ENCODE results near the gene AQP12B.
"Not testable (repeated sequence)": the region's sequence is repeated elsewhere in the genome, so short reads cannot be mapped to it uniquely, and the experiment has no call there.

AQP12B gene

GRCh38 chr2:240703417-240704341 is 21.0 kb upstream of the AQP12B start:
- FAIRE-seq (no peak), DNase-seq (ENCODE audit: insufficient read length, low spot score) (no peak)
- TF ChIP-seq TAF1 (IDR thresholded peaks at IDR 0.05; ENCODE audit: low read depth, low read length) (no peak), POLR2AphosphoS5 (IDR thresholded peaks at IDR 0.05; ENCODE audit: low read depth, low read length) (no peak), POU2F2 (IDR thresholded peaks at IDR 0.05; ENCODE audit: low read depth, low read length) (no peak), PAX5 (IDR thresholded peaks at IDR 0.05; ENCODE audit: insufficient read depth, low read length, severe bottlenecking) (no peak), SPI1 (IDR thresholded peaks at IDR 0.05; ENCODE audit: low read depth, low read length) (no peak), POLR2A (IDR thresholded peaks at IDR 0.05; ENCODE audit: low read depth, low read length) (no peak)

GRCh38 chr2:240702640-240703011 is 19.9 kb upstream of the AQP12B start:
- no peak for FAIRE-seq
- TF ChIP-seq POLR2A (IDR thresholded peaks at IDR 0.05; ENCODE audit: low read depth, low read length): no peak
- no peak for TF ChIP-seq SPI1 (IDR thresholded peaks at IDR 0.05; ENCODE audit: low read depth, low read length)
- TF ChIP-seq TAF1 (IDR thresholded peaks at IDR 0.05; ENCODE audit: low read depth, low read length): no peak
- no peak for TF ChIP-seq POU2F2 (IDR thresholded peaks at IDR 0.05; ENCODE audit: low read depth, low read length)
- no peak for TF ChIP-seq PAX5 (IDR thresholded peaks at IDR 0.05; ENCODE audit: insufficient read depth, low read length, severe bottlenecking)
- no peak for TF ChIP-seq POLR2AphosphoS5 (IDR thresholded peaks at IDR 0.05; ENCODE audit: low read depth, low read length)

GRCh38 chr2:240701736-240702639 is 19.3 kb upstream of the AQP12B start:
- TF ChIP-seq PAX5 (IDR thresholded peaks at IDR 0.05; ENCODE audit: insufficient read depth, low read length, severe bottlenecking) (no peak), POLR2AphosphoS5 (IDR thresholded peaks at IDR 0.05; ENCODE audit: low read depth, low read length) (no peak), TAF1 (IDR thresholded peaks at IDR 0.05; ENCODE audit: low read depth, low read length) (no peak), POLR2A (IDR thresholded peaks at IDR 0.05; ENCODE audit: low read depth, low read length) (no peak), SPI1 (IDR thresholded peaks at IDR 0.05; ENCODE audit: low read depth, low read length) (no peak), POU2F2 (IDR thresholded peaks at IDR 0.05; ENCODE audit: low read depth, low read length) (no peak)
- FAIRE-seq (no peak), DNase-seq (ENCODE audit: insufficient read length, low spot score) (no peak)

More at GRCh38 chr2:240702640-240703011, 19.9 kb upstream of the AQP12B start:
- no peak for DNase-seq (ENCODE audit: insufficient read length, low spot score)

- FAIRE-seq (no peak), DNase-seq (ENCODE audit: insufficient read length, low spot score) (no peak)
- no peak for TF ChIP-seq POU2F2 (IDR thresholded peaks at IDR 0.05; ENCODE audit: low read depth, low read length)
- no peak for TF ChIP-seq POLR2A (IDR thresholded peaks at IDR 0.05; ENCODE audit: low read depth, low read length)
- TF ChIP-seq PAX5 (IDR thresholded peaks at IDR 0.05; ENCODE audit: insufficient read depth, low read length, severe bottlenecking): no peak
- TF ChIP-seq TAF1 (IDR thresholded peaks at IDR 0.05; ENCODE audit: low read depth, low read length): no peak
- TF ChIP-seq SPI1 (IDR thresholded peaks at IDR 0.05; ENCODE audit: low read depth, low read length): no peak
- TF ChIP-seq POLR2AphosphoS5 (IDR thresholded peaks at IDR 0.05; ENCODE audit: low read depth, low read length): no peak
These were observed 18.5 kb upstream of the AQP12B start for GRCh38 chr2:240701091-240701735.

GRCh38 chr2:240700616-240701015 is 17.9 kb upstream of the AQP12B start:
- FAIRE-seq; DNase-seq (ENCODE audit: insufficient read length, low spot score): not testable (repeated sequence)

- DNase-seq (ENCODE audit: insufficient read length, low spot score); FAIRE-seq: not testable (repeated sequence)
These were observed 17.1 kb upstream of the AQP12B start for GRCh38 chr2:240699835-240700234.

GRCh38 chr2:240698852-240699561 is 16.3 kb upstream of the AQP12B start:
- not testable (repeated sequence) for DNase-seq (ENCODE audit: insufficient read length, low spot score)
- FAIRE-seq: peak; percentile 74

- DNase-seq (ENCODE audit: insufficient read length, low spot score): not testable (repeated sequence)
- FAIRE-seq: peak; percentile 67
These were observed 13.8 kb upstream of the AQP12B start for GRCh38 chr2:240696469-240696868.

GRCh38 chr2:240695593-240695992 is 12.9 kb upstream of the AQP12B start:
- not testable (repeated sequence) for DNase-seq (ENCODE audit: insufficient read length, low spot score); FAIRE-seq

- not testable (repeated sequence) for FAIRE-seq
These were observed 11.6 kb upstream of the AQP12B start for GRCh38 chr2:240694304-240694703.

GRCh38 chr2:240692583-240693561 is 10.2 kb upstream of the AQP12B start:
- FAIRE-seq: peak; percentile 52
- not testable (repeated sequence) for DNase-seq (ENCODE audit: insufficient read length, low spot score)

More at GRCh38 chr2:240694304-240694703, 11.6 kb upstream of the AQP12B start:
- DNase-seq (ENCODE audit: insufficient read length, low spot score): not testable (repeated sequence)

- DNase-seq (ENCODE audit: insufficient read length, low spot score); FAIRE-seq: not testable (repeated sequence)
These were observed 9.1 kb upstream of the AQP12B start, which contains the start of gene AQP12A for GRCh38 chr2:240691631-240692420. Gene AQP12A (plus strand): TSS chr2:240691866. CDS start chr2:240691914, 48 bp downstream.

GRCh38 chr2:240691075-240691427 is 8.4 kb upstream of the AQP12B start:
- not testable (repeated sequence) for FAIRE-seq; DNase-seq (ENCODE audit: insufficient read length, low spot score)

Data from GM12891 (cell line).